HEK293 (cell line): ENCODE data around the gene ATP2A2.
A peak's percentile ranks its signal among the peaks of the same experiment; 100 is the strongest.

Experiments
- CTCF ChIA-PET: fragments of 350-600 bp; formaldehyde crosslinking; extraction: SDS; loops from one replicate; lab custom pipeline; 2021; ENCODE audit warnings: antibody characterized with exemption; lab: Yijun Ruan, JAX
- POLR2A ChIA-PET: fragments of 300-600 bp; formaldehyde crosslinking; extraction: SDS; loops from one replicate; lab custom pipeline; 2020; ENCODE audit warnings: antibody characterized with exemption, inconsistent platforms; lab: Yijun Ruan, JAX
- H3K27ac ChIP-seq: fragments of 200-500 bp; sonication (Bioruptor generic); 2 replicates; pipeline ENCODE4 v1.5.1; 2014; ENCODE audit warnings: low read depth, low read length, control low read depth, inconsistent platforms; ENCODE audit errors: extremely low read depth
- H3K36me3 ChIP-seq, 2 experiments: fragments of 200-500 bp in 1 of 2; sonication (Bioruptor generic) in 1 of 2; 1 replicate in 1 of 2; 2 replicates in 1 of 2; pipeline ENCODE4 v1.5.1; 2014 to 2017; ENCODE audit warnings: inconsistent platforms in 2 of 2, low read length in 2 of 2; ENCODE audit not compliant: control insufficient read depth in 2 of 2, insufficient read depth in 1 of 2
- H3K4me1 ChIP-seq: fragments of 200-500 bp; sonication (Bioruptor generic); 2 replicates; pipeline ENCODE4 v1.5.1; 2014; ENCODE audit warnings: mild to moderate bottlenecking, low read length, inconsistent platforms; ENCODE audit not compliant: control insufficient read depth, insufficient read depth
- H3K4me3 ChIP-seq: 2 replicates; pipeline ENCODE4 v1.5.1; 2011; ENCODE audit warnings: low read depth, mild to moderate bottlenecking, control low read depth, low read length, moderate library complexity
- H3K9me3 ChIP-seq: fragments of 200-500 bp; sonication (Bioruptor generic); 2 replicates; pipeline ENCODE4 v1.5.1; 2014; ENCODE audit warnings: low read depth, low read length, inconsistent platforms; ENCODE audit not compliant: control insufficient read depth, insufficient read depth
- ATF2 ChIP-seq: fragments of 450-650 bp; formaldehyde crosslinking; IDR thresholded peaks from 2 replicates; pipeline ENCODE4 v1.5.1; 2016; ENCODE audit warnings: missing biosample characterization, missing genetic modification characterization, low read depth
- SCRT1 ChIP-seq: fragments of 450-650 bp; formaldehyde crosslinking; IDR thresholded peaks from 2 replicates; pipeline ENCODE4 v1.5.1; 2016; ENCODE audit warnings: missing biosample characterization, missing genetic modification characterization, borderline replicate concordance
- ZNF146 ChIP-seq: fragments of 450-650 bp; formaldehyde crosslinking; IDR thresholded peaks from 2 replicates; pipeline ENCODE4 v1.5.1; 2016; ENCODE audit warnings: missing biosample characterization, missing genetic modification characterization
- ZNF214 ChIP-seq: fragments of 450-650 bp; formaldehyde crosslinking; IDR thresholded peaks from 2 replicates; pipeline ENCODE4 v1.5.1; 2017; ENCODE audit warnings: missing biosample characterization, mild to moderate bottlenecking, missing genetic modification characterization, borderline replicate concordance
- ZNF280C ChIP-seq: fragments of 450-650 bp; formaldehyde crosslinking; IDR thresholded peaks from 2 replicates; pipeline ENCODE4 v1.5.1; 2016; ENCODE audit warnings: missing biosample characterization, missing genetic modification characterization
- ZNF37A ChIP-seq: fragments of 450-650 bp; IDR thresholded peaks from 2 replicates; pipeline ENCODE4 v1.5.1; 2018; ENCODE audit warnings: missing biosample characterization, missing genetic modification characterization
- ZNF488 ChIP-seq: fragments of 450-650 bp; formaldehyde crosslinking; IDR thresholded peaks from 2 replicates; pipeline ENCODE4 v1.5.1; 2016; ENCODE audit warnings: missing biosample characterization, missing genetic modification characterization
- ZNF555 ChIP-seq: fragments of 450-650 bp; formaldehyde crosslinking; conservative IDR thresholded peaks from 2 replicates; pipeline ENCODE4 v1.5.1; 2017; ENCODE audit warnings: missing biosample characterization, mild to moderate bottlenecking, missing genetic modification characterization, inconsistent platforms
- ZNF639 ChIP-seq: fragments of 450-650 bp; formaldehyde crosslinking; IDR thresholded peaks from 2 replicates; pipeline ENCODE4 v1.5.1; 2016; ENCODE audit warnings: missing biosample characterization, missing genetic modification characterization
- ZNF76 ChIP-seq: fragments of 450-650 bp; formaldehyde crosslinking; IDR thresholded peaks from 2 replicates; pipeline ENCODE4; 2016; ENCODE audit warnings: low read depth, missing biosample characterization, missing genetic modification characterization, borderline replicate concordance

The ATP2A2 gene

GRCh38 chr12:110366321-110367142, 85.5 kb downstream of the ATP2A2 start (continued):
- no peak for TF ChIP-seq SCRT1 (tag by site-specific recombination)
- no peak for TF ChIP-seq ZNF488 (tag by site-specific recombination)
- no peak for TF ChIP-seq ZNF214 (tag by site-specific recombination)
- no peak for TF ChIP-seq ATF2
- TF ChIP-seq ZNF37A (tag by site-specific recombination) = no peak
- TF ChIP-seq ZNF639 (tag by site-specific recombination) = no peak
- TF ChIP-seq ZNF280C (tag by site-specific recombination) = no peak
- TF ChIP-seq ZNF76 (tag by site-specific recombination) = no peak
- TF ChIP-seq, all 188 proteins: peak for 0

- ChIA-PET POLR2A (no interaction called here), CTCF (no interaction called here)
- no peak overlapping the region for H3K27ac ChIP-seq
- no peak overlapping the region for H3K4me3 ChIP-seq
- no peak for TF ChIP-seq ZNF76 (tag by site-specific recombination)
- no peaks in the 10 kb centered on the region for H3K9me3 ChIP-seq
- peaks cover 0 to 26% of the 10 kb centered on the region in 2 experiments; a peak in 2 of 3 replicates for H3K36me3 ChIP-seq
- no peaks in the 10 kb centered on the region for H3K4me1 ChIP-seq
Observed at GRCh38 chr12:110367181-110367864, 86.3 kb downstream of the ATP2A2 start.

- H3K4me1 ChIP-seq = no peaks in the 10 kb centered on the region
- TF ChIP-seq ZNF555 (tag by site-specific recombination) = no peak
- peak; percentile 96 for TF ChIP-seq ZNF146 (tag by site-specific recombination)
- TF ChIP-seq, all 188 proteins: peak for 1
- Histone ChIP-seq H3K4me3 (no peak overlapping the region), H3K27ac (no peak overlapping the region), H3K9me3 (no peaks in the 10 kb centered on the region), H3K36me3 (peaks cover 26 to 53% of the 10 kb centered on the region in 2 experiments)
- CTCF ChIA-PET = no interaction called here
- POLR2A ChIA-PET = no interaction called here
Observed at GRCh38 chr12:110369992-110370391, 88.9 kb downstream of the ATP2A2 start.
